ENCODE results near the gene TEKT2.

GRCh38 chr1:36116901-36117300 lies 33.0 kb downstream of the TEKT2 start:
- TF ChIP-seq, protein P1, sequence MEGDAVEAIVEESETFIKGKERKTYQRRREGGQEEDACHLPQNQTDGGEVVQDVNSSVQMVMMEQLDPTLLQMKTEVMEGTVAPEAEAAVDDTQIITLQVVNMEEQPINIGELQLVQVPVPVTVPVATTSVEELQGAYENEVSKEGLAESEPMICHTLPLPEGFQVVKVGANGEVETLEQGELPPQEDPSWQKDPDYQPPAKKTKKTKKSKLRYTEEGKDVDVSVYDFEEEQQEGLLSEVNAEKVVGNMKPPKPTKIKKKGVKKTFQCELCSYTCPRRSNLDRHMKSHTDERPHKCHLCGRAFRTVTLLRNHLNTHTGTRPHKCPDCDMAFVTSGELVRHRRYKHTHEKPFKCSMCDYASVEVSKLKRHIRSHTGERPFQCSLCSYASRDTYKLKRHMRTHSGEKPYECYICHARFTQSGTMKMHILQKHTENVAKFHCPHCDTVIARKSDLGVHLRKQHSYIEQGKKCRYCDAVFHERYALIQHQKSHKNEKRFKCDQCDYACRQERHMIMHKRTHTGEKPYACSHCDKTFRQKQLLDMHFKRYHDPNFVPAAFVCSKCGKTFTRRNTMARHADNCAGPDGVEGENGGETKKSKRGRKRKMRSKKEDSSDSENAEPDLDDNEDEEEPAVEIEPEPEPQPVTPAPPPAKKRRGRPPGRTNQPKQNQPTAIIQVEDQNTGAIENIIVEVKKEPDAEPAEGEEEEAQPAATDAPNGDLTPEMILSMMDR (IDR thresholded peaks at IDR 0.05) = no peak
- TF ChIP-seq POLR2A (IDR thresholded peaks at IDR 0.05) = no peak

All from lower leg skin (tissue), 3 donors.